ENCODE data around the gene PLEKHM3.
A peak's percentile ranks its signal among the peaks of the same experiment; 100 is the strongest.
"Not testable (repeated sequence)": the region's sequence is repeated elsewhere in the genome, so short reads cannot be mapped to it uniquely, and the experiment has no call there.

PLEKHM3 gene

GRCh38 chr2:208037564-208038487 lies 12.5 kb upstream of the PLEKHM3 start:
- no peaks in the 10 kb centered on the region for H3K4me1 ChIP-seq (ENCODE audit: control insufficient read depth in 5 of 5, insufficient read depth in 5 of 5, low read length in 5 of 5)
- no peak overlapping the region for H3K27ac ChIP-seq (ENCODE audit: low read depth, low read length)
- no peak overlapping the region for H3K4me3 ChIP-seq (ENCODE audit: low read depth in 1 of 5, low read length in 5 of 5)
- H3K9me3 ChIP-seq (ENCODE audit: control insufficient read depth in 5 of 5, low read length in 5 of 5) = no peaks in the 10 kb centered on the region
- H3K9ac ChIP-seq (ENCODE audit: low read length in 5 of 5) = no peak overlapping the region
- no peaks in the 10 kb centered on the region for H3K36me3 ChIP-seq (ENCODE audit: control insufficient read depth in 5 of 5, insufficient read depth in 5 of 5, low read length in 5 of 5)
- H3K27me3 ChIP-seq (ENCODE audit: control insufficient read depth in 5 of 5, insufficient read depth in 4 of 5, low read length in 5 of 5) = no peaks in the 10 kb centered on the region

GRCh38 chr2:208036357-208036756 lies 11.0 kb upstream of the PLEKHM3 start:
- Histone ChIP-seq H3K27ac (ENCODE audit: low read depth, low read length) (no peak overlapping the region), H3K9me3 (ENCODE audit: control insufficient read depth in 5 of 5, low read length in 5 of 5) (no peaks in the 10 kb centered on the region), H3K27me3 (ENCODE audit: control insufficient read depth in 5 of 5, insufficient read depth in 4 of 5, low read length in 5 of 5) (no peaks in the 10 kb centered on the region), H3K36me3 (ENCODE audit: control insufficient read depth in 5 of 5, insufficient read depth in 5 of 5, low read length in 5 of 5) (no peaks in the 10 kb centered on the region), H3K9ac (ENCODE audit: low read length in 5 of 5) (no peak overlapping the region), H3K4me3 (ENCODE audit: low read depth in 1 of 5, low read length in 5 of 5) (no peak overlapping the region), H3K4me1 (ENCODE audit: control insufficient read depth in 5 of 5, insufficient read depth in 5 of 5, low read length in 5 of 5) (peaks cover 0 to 10% (median 0%) of the 10 kb centered on the region in 5 donors)

- no peaks in the 10 kb centered on the region for H3K27me3 ChIP-seq (ENCODE audit: control insufficient read depth in 5 of 5, insufficient read depth in 4 of 5, low read length in 5 of 5)
- no peaks in the 10 kb centered on the region for H3K36me3 ChIP-seq (ENCODE audit: control insufficient read depth in 5 of 5, insufficient read depth in 5 of 5, low read length in 5 of 5)
- peaks cover 0 to 13% (median 0%) of the 10 kb centered on the region in 5 donors for H3K4me1 ChIP-seq (ENCODE audit: control insufficient read depth in 5 of 5, insufficient read depth in 5 of 5, low read length in 5 of 5)
- H3K9ac ChIP-seq (ENCODE audit: low read length in 5 of 5) = no peak overlapping the region
- H3K4me3 ChIP-seq (ENCODE audit: low read depth in 1 of 5, low read length in 5 of 5) = no peak overlapping the region
- H3K9me3 ChIP-seq (ENCODE audit: control insufficient read depth in 5 of 5, low read length in 5 of 5) = no peaks in the 10 kb centered on the region
- no peak overlapping the region for H3K27ac ChIP-seq (ENCODE audit: low read depth, low read length)
These were observed 9.3 kb upstream of the PLEKHM3 start for GRCh38 chr2:208034503-208035140.

- Histone ChIP-seq H3K9me3 (ENCODE audit: control insufficient read depth in 5 of 5, low read length in 5 of 5) (no peaks in the 10 kb centered on the region), H3K4me1 (ENCODE audit: control insufficient read depth in 5 of 5, insufficient read depth in 5 of 5, low read length in 5 of 5) (peaks cover 0 to 13% (median 0%) of the 10 kb centered on the region in 5 donors), H3K27ac (ENCODE audit: low read depth, low read length) (no peak overlapping the region), H3K9ac (ENCODE audit: low read length in 5 of 5) (no peak overlapping the region), H3K4me3 (ENCODE audit: low read depth in 1 of 5, low read length in 5 of 5) (no peak overlapping the region), H3K36me3 (ENCODE audit: control insufficient read depth in 5 of 5, insufficient read depth in 5 of 5, low read length in 5 of 5) (no peaks in the 10 kb centered on the region), H3K27me3 (ENCODE audit: control insufficient read depth in 5 of 5, insufficient read depth in 4 of 5, low read length in 5 of 5) (no peaks in the 10 kb centered on the region)
These were observed 8.6 kb upstream of the PLEKHM3 start for GRCh38 chr2:208033701-208034502.

GRCh38 chr2:208031608-208032019 lies 6.3 kb upstream of the PLEKHM3 start:
- H3K4me1 ChIP-seq (ENCODE audit: control insufficient read depth in 5 of 5, insufficient read depth in 5 of 5, low read length in 5 of 5) = peaks cover 0 to 13% (median 0%) of the 10 kb centered on the region in 5 donors
- H3K27ac ChIP-seq (ENCODE audit: low read depth, low read length) = no peak overlapping the region
- no peaks in the 10 kb centered on the region for H3K36me3 ChIP-seq (ENCODE audit: control insufficient read depth in 5 of 5, insufficient read depth in 5 of 5, low read length in 5 of 5)
- peak overlapping the region in 1 of 5 donors; percentile 8 for H3K9ac ChIP-seq (ENCODE audit: low read length in 5 of 5)
- H3K4me3 ChIP-seq (ENCODE audit: low read depth in 1 of 5, low read length in 5 of 5) = no peak overlapping the region
- no peaks in the 10 kb centered on the region for H3K27me3 ChIP-seq (ENCODE audit: control insufficient read depth in 5 of 5, insufficient read depth in 4 of 5, low read length in 5 of 5)
- H3K9me3 ChIP-seq (ENCODE audit: control insufficient read depth in 5 of 5, low read length in 5 of 5) = no peaks in the 10 kb centered on the region

- no peaks in the 10 kb centered on the region for H3K27me3 ChIP-seq (ENCODE audit: control insufficient read depth in 5 of 5, insufficient read depth in 4 of 5, low read length in 5 of 5)
- peak overlapping the region; percentile 82 to 99 (median 95) for H3K9ac ChIP-seq (ENCODE audit: low read length in 5 of 5)
- H3K27ac ChIP-seq (ENCODE audit: low read depth, low read length) = peak overlapping the region; percentile 86
- peaks cover 1 to 30% (median 16%) of the 10 kb centered on the region in 5 donors for H3K4me1 ChIP-seq (ENCODE audit: control insufficient read depth in 5 of 5, insufficient read depth in 5 of 5, low read length in 5 of 5)
- peak overlapping the region; percentile 77 to 100 (median 98) for H3K4me3 ChIP-seq (ENCODE audit: low read depth in 1 of 5, low read length in 5 of 5)
- no peaks in the 10 kb centered on the region for H3K9me3 ChIP-seq (ENCODE audit: control insufficient read depth in 5 of 5, low read length in 5 of 5)
- H3K36me3 ChIP-seq (ENCODE audit: control insufficient read depth in 5 of 5, insufficient read depth in 5 of 5, low read length in 5 of 5) = no peaks in the 10 kb centered on the region
These were observed 472 bp upstream of the PLEKHM3 start for GRCh38 chr2:208025814-208026184.

GRCh38 chr2:208024091-208024490 lies 1.2 kb downstream of the PLEKHM3 start:
- Histone ChIP-seq H3K9ac (ENCODE audit: low read length in 5 of 5) (peak overlapping the region in 2 of 5 donors; percentile 95 to 99), H3K4me3 (ENCODE audit: low read depth in 1 of 5, low read length in 5 of 5) (peak overlapping the region in 3 of 5 donors; percentile 96 to 100 (median 98)), H3K9me3 (ENCODE audit: control insufficient read depth in 5 of 5, low read length in 5 of 5) (no peaks in the 10 kb centered on the region), H3K36me3 (ENCODE audit: control insufficient read depth in 5 of 5, insufficient read depth in 5 of 5, low read length in 5 of 5) (no peaks in the 10 kb centered on the region), H3K27me3 (ENCODE audit: control insufficient read depth in 5 of 5, insufficient read depth in 4 of 5, low read length in 5 of 5) (no peaks in the 10 kb centered on the region), H3K4me1 (ENCODE audit: control insufficient read depth in 5 of 5, insufficient read depth in 5 of 5, low read length in 5 of 5) (peaks cover 1 to 30% (median 16%) of the 10 kb centered on the region in 5 donors), H3K27ac (ENCODE audit: low read depth, low read length) (no peak overlapping the region)

GRCh38 chr2:208020253-208020652 lies 5.1 kb downstream of the PLEKHM3 start:
- Histone ChIP-seq H3K4me1 (ENCODE audit: control insufficient read depth in 5 of 5, insufficient read depth in 5 of 5, low read length in 5 of 5) (peaks cover 1 to 32% (median 14%) of the 10 kb centered on the region in 5 donors), H3K9me3 (ENCODE audit: control insufficient read depth in 5 of 5, low read length in 5 of 5) (no peaks in the 10 kb centered on the region), H3K27me3 (ENCODE audit: control insufficient read depth in 5 of 5, insufficient read depth in 4 of 5, low read length in 5 of 5) (no peaks in the 10 kb centered on the region), H3K4me3 (ENCODE audit: low read depth in 1 of 5, low read length in 5 of 5) (no peak overlapping the region), H3K36me3 (ENCODE audit: control insufficient read depth in 5 of 5, insufficient read depth in 5 of 5, low read length in 5 of 5) (peaks cover 0 to 5% (median 0%) of the 10 kb centered on the region in 5 donors), H3K9ac (ENCODE audit: low read length in 5 of 5) (no peak overlapping the region), H3K27ac (ENCODE audit: low read depth, low read length) (no peak overlapping the region)

- not testable (repeated sequence) for H3K9me3 ChIP-seq (ENCODE audit: control insufficient read depth in 5 of 5, low read length in 5 of 5); H3K27ac ChIP-seq (ENCODE audit: low read depth, low read length); H3K36me3 ChIP-seq (ENCODE audit: control insufficient read depth in 5 of 5, insufficient read depth in 5 of 5, low read length in 5 of 5); H3K27me3 ChIP-seq (ENCODE audit: control insufficient read depth in 5 of 5, insufficient read depth in 4 of 5, low read length in 5 of 5); H3K4me3 ChIP-seq (ENCODE audit: low read depth in 1 of 5, low read length in 5 of 5)
- Histone ChIP-seq H3K4me1 (ENCODE audit: control insufficient read depth in 5 of 5, insufficient read depth in 5 of 5, low read length in 5 of 5) (peaks cover 4 to 14% (median 5%) of the 10 kb centered on the region in 5 donors), H3K9ac (ENCODE audit: low read length in 5 of 5) (peak overlapping the region in 1 of 5 donors; percentile 14)
These were observed 7.1 kb downstream of the PLEKHM3 start for GRCh38 chr2:208018124-208018712.

Data from subcutaneous abdominal adipose tissue (tissue), 5 donors.